ENCODE measurements around the gene VOPP1. TPM values are rescaled to one million over a fixed set of nuclear protein-coding genes. Genes with fewer than 3 reads are reported as not detected.
A peak's percentile ranks its signal among the peaks of the same experiment; 100 is the strongest.
"Not testable (repeated sequence)": the region's sequence is repeated elsewhere in the genome, so short reads cannot be mapped to it uniquely, and the experiment has no call there.

VOPP1 gene
- total RNA-seq, 1 experiment from 2014 or later, result 113 TPM

DNA sequence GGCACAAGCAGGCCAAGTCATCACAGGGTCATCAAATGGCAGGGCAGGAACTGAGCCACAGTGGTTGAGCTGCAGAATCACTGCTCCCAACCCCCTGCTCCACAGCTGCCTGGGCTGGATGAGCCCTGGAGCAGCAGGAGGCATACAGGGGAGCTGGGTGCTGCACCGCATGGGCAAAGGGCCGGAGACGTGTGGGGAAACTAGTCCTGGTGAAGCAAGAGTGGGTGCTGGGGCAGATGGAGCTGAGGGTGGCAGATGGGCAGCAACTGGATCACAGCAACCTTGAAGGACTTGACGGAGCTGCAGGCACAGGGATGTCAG, 16.0 kb upstream of the VOPP1 start:
- DNase-seq (ENCODE audit: low read depth), result no peak

DNA sequence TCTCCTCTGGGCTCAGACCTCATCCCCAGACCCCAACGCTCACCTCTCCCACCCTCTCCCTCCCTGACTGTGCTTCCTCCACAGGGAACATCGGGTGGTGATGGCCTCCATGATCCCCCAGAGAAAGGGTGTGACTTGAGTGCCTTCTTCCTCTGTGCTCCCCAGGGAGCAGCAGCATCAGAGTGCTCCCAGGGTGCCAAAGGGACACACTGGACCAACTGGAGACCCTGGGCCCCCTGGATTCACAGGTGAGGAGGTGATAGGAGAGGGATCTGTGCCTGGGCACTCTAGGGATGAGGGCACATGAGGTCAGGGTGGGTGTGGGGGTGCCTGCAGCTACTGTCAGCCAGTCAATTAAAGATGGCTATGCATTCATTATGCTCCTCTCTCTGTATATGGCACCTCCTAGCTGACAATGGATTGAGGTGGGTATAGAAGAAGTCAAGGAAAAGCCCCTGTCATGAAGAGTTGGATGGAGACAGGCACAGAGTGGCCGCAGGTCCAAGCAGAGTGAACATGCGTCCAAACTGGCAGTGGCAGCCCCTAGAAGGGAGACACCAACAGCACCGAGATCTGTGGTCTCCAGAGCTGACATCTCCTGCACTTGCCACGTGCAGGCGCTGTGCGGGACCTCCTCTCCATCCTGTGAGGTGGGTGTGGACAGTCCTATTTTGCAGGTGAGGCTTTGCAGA, 15.5 kb upstream of the VOPP1 start:
- DNase-seq (ENCODE audit: low read depth), result no peak
- in situ Hi-C loops (cut with HindIII; ENCODE audit: low pct_unique_long_range_greater_than_20kb, low sequenced_read_pairs), result no loop called here

More for the DNA sequence above, 16.0 kb upstream of the VOPP1 start:
- in situ Hi-C loops (cut with HindIII; ENCODE audit: low pct_unique_long_range_greater_than_20kb, low sequenced_read_pairs), result no loop called here

DNA sequence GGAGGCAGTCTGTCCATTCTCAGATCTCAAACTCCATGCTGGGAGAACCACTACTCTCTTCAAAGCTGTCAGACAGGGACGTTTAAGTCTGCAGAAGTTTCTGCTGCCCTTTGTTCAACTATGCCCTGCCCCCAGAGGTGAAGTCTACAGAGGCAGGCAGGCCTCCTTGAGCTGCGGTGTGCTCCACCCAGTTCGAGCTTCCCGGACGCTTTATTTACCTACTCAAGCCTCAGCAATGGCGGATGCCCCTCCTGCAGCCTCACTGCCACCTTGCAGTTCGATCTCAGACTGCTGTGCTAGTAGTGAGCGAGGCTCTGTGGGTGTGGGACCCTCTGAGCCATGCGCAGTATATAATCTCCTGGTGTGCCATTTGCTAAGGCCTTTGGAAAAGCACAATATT, 10.4 kb upstream of the VOPP1 start:
- in situ Hi-C loops (cut with HindIII; ENCODE audit: low pct_unique_long_range_greater_than_20kb, low sequenced_read_pairs); DNase-seq (ENCODE audit: low read depth): not testable (repeated sequence)

DNA sequence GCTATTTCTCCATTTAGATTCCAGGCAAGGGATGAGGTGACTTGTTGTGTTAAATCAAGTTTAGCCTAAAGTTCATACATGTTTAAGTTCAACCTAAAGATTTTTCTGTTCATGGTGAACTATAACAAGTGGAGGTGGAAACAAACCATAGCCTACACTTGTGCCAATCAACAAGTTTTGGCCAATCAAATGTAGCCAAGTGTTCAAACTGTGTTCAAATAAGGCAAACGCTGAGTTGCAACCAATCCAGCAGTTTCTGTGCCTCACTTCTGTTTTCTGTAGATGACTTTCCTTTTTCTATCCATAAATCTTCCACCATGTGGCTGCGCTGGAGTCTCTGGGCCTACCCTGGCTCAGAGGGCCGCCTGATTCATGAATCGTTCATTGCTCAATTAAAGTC, 4.5 kb upstream of the VOPP1 start:
- in situ Hi-C loops (cut with HindIII; ENCODE audit: low pct_unique_long_range_greater_than_20kb, low sequenced_read_pairs), result loop anchor here (10.0 kb wide), 1 partner anchor 528 kb away; the partner anchor contains the start of gene CHCHD2
- DNase-seq (ENCODE audit: low read depth), result no peak

DNA sequence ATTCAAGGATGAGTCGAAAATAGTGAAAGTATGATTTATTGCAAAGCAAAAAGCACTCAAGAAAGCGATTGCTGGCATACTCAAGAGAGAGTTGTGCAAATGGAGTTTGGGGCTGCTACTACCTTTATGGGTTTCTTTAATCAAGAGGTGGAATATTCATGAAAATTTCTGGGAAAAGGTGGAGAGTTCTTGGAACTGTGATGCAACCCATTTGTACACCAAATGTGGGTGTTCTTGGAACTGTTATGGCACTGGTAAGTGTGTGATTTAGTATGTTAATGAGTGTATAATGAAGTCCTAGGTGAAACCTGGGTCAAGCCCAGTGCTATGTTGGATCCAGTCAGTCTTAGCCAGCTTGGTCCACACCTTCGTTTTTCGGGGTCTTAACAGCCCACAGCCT, 3.4 kb upstream of the VOPP1 start:
- DNase-seq (ENCODE audit: low read depth), result no peak
- in situ Hi-C loops (cut with HindIII; ENCODE audit: low pct_unique_long_range_greater_than_20kb, low sequenced_read_pairs), result loop anchor here (10.0 kb wide), 1 partner anchor 529 kb away; the partner anchor contains the start of gene CHCHD2

DNA sequence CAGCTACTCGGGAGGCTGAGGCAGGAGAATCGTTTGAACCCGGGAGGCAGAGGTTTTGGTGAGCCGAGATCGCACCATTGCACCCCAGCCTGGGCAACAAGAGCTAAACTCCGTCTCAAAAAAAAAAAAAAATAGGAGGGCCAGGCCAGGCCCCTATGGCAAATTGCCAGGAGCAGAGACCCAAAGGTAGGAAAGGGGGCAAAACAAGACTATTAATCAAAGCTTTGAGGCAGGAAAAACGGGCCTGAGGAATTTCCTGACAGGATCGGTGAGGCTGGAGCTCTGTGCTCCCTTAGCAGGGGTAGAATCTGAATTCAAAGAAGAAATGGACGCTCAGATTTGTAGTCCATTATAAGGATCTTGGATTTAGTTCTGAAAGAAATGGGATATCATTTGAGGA, 2.8 kb upstream of the VOPP1 start:
- DNase-seq (ENCODE audit: low read depth), result no peak
- in situ Hi-C loops (cut with HindIII; ENCODE audit: low pct_unique_long_range_greater_than_20kb, low sequenced_read_pairs), result loop anchor here (10.0 kb wide), 1 partner anchor 530 kb away; the partner anchor contains the start of gene CHCHD2

DNA sequence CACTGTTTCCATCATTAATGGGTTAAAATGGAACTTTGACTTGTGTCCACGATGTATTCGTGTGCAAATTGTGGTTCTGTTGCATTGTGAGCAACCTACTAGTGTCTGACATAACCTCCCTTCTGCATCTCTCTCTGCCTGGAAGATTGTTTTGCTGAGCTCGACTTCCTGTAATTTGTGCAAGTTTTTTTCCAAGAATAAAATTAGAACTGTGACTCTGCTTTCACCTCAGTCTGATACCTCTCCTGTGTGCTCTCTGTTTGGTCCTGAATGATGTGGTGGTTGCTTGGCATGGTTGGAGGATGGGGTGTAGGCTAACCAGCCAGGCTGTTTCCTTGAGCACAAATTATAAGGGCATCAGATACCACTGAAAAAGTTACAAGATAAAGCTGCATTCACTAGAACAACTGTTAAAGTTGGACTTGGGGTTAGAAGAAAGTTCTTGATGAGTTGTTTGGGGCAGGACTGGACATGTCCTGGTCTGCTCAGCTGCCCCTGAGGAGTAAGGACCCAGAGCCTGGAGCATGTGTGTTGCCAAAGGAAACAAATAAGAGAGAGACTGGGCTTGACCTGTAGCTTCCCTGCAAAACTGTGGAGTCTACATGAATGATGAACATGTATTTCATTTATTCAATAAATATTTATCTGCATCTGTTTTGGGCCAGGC, 1.9 kb upstream of the VOPP1 start:
- in situ Hi-C loops (cut with HindIII; ENCODE audit: low pct_unique_long_range_greater_than_20kb, low sequenced_read_pairs), result loop anchor here (10.0 kb wide), 1 partner anchor 531 kb away; the partner anchor contains the start of gene CHCHD2
- peak; percentile 41 for DNase-seq (ENCODE audit: low read depth)

DNA sequence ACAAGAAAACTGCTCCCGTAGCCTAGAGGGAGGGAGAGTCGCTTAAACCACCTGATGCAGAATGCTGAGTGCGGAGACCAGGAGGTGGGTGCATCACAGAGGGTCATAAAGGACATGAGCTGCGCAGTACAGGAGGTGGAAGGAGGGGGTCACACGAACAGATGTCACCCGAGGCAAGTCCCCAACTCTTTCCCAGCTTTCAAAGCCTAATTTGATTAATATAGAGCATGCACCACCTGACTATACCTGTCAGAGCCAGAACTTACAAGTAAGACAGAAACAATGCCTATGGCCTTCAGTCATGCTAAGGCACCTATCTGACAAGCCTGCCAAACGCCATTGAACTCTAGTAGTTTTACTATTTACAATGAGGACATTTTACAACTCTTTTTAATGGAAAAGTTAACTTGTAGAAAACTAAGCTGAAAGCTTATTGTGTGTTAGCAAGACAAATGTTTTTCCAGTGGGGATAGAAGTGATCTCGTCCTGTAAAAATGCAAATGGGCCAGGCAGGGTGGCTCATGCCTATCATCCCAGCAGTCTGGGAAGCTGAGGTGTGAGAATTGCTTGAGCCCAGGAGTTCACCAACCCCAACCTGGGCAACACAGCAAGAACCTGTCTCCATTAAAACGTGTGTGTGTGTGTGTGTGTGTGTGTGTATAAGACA, 1.1 kb upstream of the VOPP1 start:
- peak; percentile 41 for DNase-seq (ENCODE audit: low read depth)
- in situ Hi-C loops (cut with HindIII; ENCODE audit: low pct_unique_long_range_greater_than_20kb, low sequenced_read_pairs), result loop anchor here (10.0 kb wide), 1 partner anchor 531 kb away; the partner anchor contains the start of gene CHCHD2

DNA sequence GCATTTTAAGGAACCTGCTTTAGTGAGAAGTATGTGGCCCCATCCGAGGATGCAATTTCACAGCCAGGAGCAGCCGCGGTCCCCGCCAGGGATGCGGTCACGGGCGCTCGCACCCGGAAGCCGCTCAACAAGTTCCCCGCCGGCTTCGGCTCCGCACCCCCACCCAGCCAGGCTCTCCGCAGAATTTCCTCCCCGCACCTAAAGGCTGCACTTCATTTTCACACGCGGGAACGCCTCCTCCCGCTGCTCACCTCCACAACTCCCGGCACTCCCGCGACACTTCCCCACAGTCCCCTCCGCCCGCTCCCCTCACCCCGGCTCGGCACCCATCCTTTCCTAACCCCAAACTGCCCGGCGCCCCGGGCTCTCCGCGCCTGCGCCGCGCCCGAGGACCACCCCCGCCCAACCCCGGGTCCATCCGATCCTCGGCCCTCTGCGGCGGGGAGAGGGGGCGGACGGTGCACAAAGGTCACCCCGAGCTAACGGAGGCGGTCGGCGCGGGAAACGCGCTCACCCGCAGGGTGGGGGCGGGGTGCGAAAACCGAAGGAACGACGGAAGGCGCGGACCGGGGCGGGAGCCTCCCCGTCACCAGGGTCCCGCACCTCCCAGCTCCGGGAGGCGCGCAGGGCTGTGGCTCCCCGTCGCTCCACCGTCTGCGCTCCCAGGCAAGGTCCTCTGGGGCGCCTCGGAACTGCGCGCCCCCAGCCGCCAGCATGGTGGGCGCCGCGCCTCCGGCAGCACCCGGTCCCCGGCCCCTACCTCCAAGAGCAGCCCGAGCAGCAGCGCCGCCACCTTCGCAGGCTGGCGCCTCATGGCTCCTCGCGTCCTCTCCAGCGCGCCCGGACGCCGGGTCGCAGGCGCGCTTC, 558 bp downstream of the VOPP1 start:
- peak; percentile 56 for DNase-seq (ENCODE audit: low read depth)
- in situ Hi-C loops (cut with HindIII; ENCODE audit: low pct_unique_long_range_greater_than_20kb, low sequenced_read_pairs), result loop anchor here (10.0 kb wide), 1 partner anchor 533 kb away; the partner anchor contains the start of gene CHCHD2

DNA sequence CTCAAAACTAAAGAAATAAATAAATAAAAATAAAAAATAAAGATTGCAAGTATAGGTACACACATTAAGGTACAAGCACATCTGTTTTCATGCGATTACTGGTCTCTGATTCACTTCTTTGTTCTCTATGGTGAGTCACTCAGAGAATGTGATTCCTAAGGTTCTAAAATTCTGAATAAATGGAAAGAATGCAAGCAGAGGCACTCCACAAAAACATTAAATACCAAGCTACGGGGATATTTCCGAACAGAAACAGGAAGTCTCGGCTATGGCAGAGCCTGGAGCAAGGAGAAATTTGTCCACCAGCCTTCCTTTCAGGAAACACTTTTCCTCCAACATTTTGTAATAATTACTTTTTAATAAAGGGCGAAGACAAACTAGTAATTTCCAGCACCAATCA, 1.4 kb downstream of the VOPP1 start:
- peak; percentile 28 for DNase-seq (ENCODE audit: low read depth)
- in situ Hi-C loops (cut with HindIII; ENCODE audit: low pct_unique_long_range_greater_than_20kb, low sequenced_read_pairs), result loop anchor here (10.0 kb wide), 1 partner anchor 534 kb away; the partner anchor contains the start of gene CHCHD2

DNA sequence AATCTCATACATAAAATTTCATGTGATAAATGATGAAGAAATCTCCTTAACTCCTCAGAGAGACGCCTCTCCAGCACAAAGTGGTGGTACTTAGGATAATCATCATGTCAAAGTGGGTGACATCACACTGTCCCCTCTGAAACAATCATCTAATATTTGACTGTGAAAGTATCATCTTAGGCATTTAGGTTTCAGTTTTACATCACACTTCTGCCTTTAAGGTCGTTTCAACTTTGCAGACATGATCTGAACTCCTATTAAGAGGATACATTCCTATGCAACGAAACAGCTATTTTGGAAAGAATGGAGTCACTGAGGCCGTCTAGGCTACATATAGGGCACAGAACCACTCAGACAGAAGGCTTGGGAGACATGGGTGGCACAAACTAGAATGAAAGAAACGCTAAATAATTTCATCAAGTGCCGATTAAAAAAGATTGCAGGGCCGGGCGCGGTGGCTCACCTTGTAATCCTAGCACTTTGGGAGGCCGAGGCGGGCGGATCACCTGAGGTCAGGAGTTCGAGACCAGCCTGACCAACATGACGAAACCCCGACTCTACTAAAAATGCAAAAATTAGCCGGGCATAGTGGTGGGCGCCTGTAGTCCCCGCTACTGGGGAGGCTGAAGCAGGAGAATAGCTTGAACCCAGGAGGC, 2.0 kb downstream of the VOPP1 start:
- DNase-seq (ENCODE audit: low read depth), result no peak
- in situ Hi-C loops (cut with HindIII; ENCODE audit: low pct_unique_long_range_greater_than_20kb, low sequenced_read_pairs), result loop anchor here (10.0 kb wide), 1 partner anchor 534 kb away; the partner anchor contains the start of gene CHCHD2

DNA sequence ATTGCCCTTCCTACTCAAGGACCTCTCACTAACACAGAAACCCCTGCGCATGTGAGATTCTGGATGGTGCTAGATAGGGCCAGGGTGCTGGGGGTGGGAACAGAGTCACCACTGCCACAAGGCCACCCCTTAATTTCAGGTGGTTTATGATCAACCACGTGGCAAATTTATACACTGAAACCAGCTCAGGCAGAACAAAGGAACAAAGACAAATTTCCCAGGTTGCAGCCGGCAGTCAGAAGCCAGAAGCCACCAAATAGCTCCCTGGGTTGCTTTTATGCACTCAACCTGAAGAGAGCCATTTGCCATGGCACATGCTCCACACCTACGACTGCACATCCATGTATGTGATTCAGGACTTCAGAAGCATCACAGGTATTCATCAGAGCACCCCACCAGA, 2.5 kb downstream of the VOPP1 start:
- in situ Hi-C loops (cut with HindIII; ENCODE audit: low pct_unique_long_range_greater_than_20kb, low sequenced_read_pairs), result loop anchor here (10.0 kb wide), 1 partner anchor 535 kb away; the partner anchor contains the start of gene CHCHD2
- DNase-seq (ENCODE audit: low read depth), result no peak

DNA sequence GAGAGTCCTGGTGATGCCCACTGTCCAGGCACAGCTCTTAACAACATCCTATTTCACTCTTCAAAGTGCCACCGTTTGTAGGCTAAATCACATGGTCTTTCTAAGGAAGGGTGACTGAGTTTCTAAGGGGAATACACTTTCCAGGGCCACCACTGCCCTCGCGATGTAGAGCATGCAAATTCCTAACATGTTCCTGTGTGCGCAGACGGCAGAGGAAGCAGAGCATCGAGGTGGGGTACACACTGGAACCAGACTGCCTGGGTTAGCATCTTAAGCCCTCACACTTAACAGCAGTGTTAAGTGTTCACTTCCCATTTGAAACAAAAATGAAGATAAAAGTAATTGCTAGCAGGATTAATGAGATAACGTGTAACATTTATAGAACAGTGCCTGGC, 3.0 kb downstream of the VOPP1 start:
- in situ Hi-C loops (cut with HindIII; ENCODE audit: low pct_unique_long_range_greater_than_20kb, low sequenced_read_pairs), result no loop called here
- no peak for DNase-seq (ENCODE audit: low read depth)

DNA sequence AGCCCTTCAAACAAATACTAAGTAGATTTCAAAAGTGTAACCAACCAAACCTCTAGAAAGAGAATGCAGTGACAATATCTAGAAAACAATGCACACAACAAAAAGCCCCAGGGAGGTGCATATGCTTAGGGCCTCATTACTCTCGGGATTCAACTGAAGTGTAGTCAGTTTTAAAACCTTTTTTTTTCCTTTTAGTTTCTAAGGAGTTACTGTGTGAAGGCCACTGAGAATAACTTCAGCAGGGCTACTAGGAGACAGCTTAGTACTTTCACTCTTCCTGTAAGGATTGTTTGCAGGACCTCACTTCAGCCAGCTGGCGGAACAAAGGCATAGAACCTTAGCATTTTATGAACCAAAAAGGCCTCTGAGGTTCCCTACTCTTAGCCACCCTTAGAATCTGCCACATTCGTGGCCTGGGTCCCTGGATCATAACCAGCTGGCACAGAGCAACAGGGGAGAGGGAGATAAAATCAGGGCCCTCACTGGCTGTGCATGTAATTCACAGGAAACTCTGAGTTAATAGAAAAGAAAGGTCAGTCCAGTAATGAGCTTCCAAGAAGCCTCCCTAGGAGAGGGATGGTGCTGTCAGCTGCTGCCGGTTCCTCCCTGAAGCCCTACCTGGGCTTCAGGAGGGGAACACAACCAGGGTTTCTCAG, 3.6 kb downstream of the VOPP1 start:
- DNase-seq (ENCODE audit: low read depth), result no peak
- in situ Hi-C loops (cut with HindIII; ENCODE audit: low pct_unique_long_range_greater_than_20kb, low sequenced_read_pairs), result no loop called here

DNA sequence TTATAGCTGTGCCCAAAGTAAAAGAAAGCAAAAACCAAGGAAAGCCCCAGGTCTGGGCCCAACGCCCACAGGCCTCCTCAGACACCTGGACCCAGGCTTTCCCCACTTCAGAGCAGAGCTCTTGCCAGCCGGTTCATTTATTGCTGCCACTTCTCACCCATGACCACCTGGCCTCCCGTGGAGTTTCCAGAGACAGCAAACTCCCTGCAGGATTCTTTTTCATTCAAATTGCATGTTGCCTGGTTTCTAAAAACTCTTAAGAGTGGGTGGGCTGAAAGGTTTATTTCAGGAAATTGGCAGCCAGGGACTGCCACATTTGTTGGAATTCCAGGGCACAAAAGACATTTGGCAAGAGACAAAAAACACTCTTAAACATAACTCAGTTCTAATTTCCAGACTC, 4.7 kb downstream of the VOPP1 start:
- in situ Hi-C loops (cut with HindIII; ENCODE audit: low pct_unique_long_range_greater_than_20kb, low sequenced_read_pairs), result no loop called here

DNA sequence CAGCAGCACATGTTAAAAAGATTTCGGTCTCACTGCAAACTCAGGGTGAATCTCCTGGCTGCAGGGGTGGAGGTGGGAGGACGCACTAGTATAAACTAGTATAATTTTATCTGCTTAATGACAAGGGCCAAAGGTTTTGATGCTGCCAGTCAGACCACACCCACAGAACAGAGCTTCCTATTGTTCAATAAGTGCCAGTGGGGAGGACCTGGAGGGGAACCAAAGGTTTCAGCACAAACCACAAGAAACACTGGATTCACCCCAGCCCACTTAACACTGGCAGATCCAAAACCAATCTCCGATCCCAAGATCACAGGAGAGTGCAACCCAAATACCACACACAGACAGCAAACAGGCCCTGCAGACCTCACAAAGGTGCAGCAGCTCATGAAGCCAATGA, 6.6 kb downstream of the VOPP1 start:
- no peak for DNase-seq (ENCODE audit: low read depth)
- in situ Hi-C loops (cut with HindIII; ENCODE audit: low pct_unique_long_range_greater_than_20kb, low sequenced_read_pairs), result no loop called here

More for the DNA sequence above, 4.7 kb downstream of the VOPP1 start:
- no peak for DNase-seq (ENCODE audit: low read depth)
